Prostate gland (tissue), 2 donors: Measurements from ENCODE around the gene ATP6V1F. TPM values are rescaled to one million over a fixed set of nuclear protein-coding genes. Genes with fewer than 3 reads are reported as not detected.

Source experiments
- DNase-seq: peaks from one replicate; pipeline ENCODE4 v3.0.0-alpha.2; 2019; ENCODE audit warnings: low spot score
- H3K27ac ChIP-seq, 2 donors: fragments of 200-600 bp; sonication (generic); 2 replicates each; pipeline ENCODE4 v1.5.1; 2017 to 2019
- H3K27me3 ChIP-seq: fragments of 200-600 bp; sonication (generic); replicated peaks from 2 replicates; pipeline ENCODE4 v1.5.1; 2019; ENCODE audit not compliant: insufficient read depth
- H3K36me3 ChIP-seq, 2 donors: fragments of 200-600 bp; sonication (generic); 1 replicate in 1 of 2; 2 replicates in 1 of 2; pipeline versions ENCODE4 v1.5.1 to v1.8.1; 2017 to 2019
- H3K4me1 ChIP-seq: fragments of 200-600 bp; sonication (generic); replicated peaks from 2 replicates; pipeline ENCODE4 v1.5.1; 2019
- H3K4me3 ChIP-seq, 2 donors: fragments of 200-600 bp; sonication (generic); 2 replicates each; pipeline ENCODE4 v1.5.1; 2017 to 2019
- H3K9me3 ChIP-seq: fragments of 200-600 bp; sonication (generic); 2 replicates; pipeline ENCODE4 v1.5.1; 2017
- POLR2A ChIP-seq: fragments of 450-650 bp; IDR thresholded peaks from one replicate; pipeline ENCODE4 v1.6.1; 2016; ENCODE audit warnings: antibody characterized with exemption, mild to moderate bottlenecking
- POLR2AphosphoS5 ChIP-seq: sonication (generic); formaldehyde crosslinking; IDR thresholded peaks from one replicate; pipeline ENCODE4 v1.6.1; 2017; ENCODE audit warnings: antibody characterized with exemption
- WGBS: methylation state at CpG from one replicate; pipeline ENCODE4 v1.1.5; 2018; 5-methylcytosine and 5-hydroxymethylcytosine counted together
- intact Hi-C: fragments of 100-400 bp; cut with DNase I; formaldehyde crosslinking; loops from one replicate; pipeline ENCODE4 v1.14.2; 2022
- total RNA-seq, 2 donors: library from RNA; depleted of rRNA; stranded (reverse); fragments of >200 nt; gene quantifications; one replicate each; pipeline ENCODE4 v1.1.0, GENCODE V29; 2016
- TF ChIP-seq, protein P1 (sequence below), 4 experiments: fragments of 200-600 bp in 2 of 4; fragments of 450-650 bp in 2 of 4; sonication (generic) in 2 of 4; IDR thresholded peaks; 1 replicate in 3 of 4; 2 replicates in 1 of 4; pipeline ENCODE4 v1.5.1; 2016 to 2019; ENCODE audit warnings: antibody characterized with exemption in 4 of 4, mild to moderate bottlenecking in 2 of 4, moderate library complexity in 2 of 4

The ATP6V1F gene
- total RNA-seq, 2 donors from 2014 or later: 116 to 118 TPM

DNA sequence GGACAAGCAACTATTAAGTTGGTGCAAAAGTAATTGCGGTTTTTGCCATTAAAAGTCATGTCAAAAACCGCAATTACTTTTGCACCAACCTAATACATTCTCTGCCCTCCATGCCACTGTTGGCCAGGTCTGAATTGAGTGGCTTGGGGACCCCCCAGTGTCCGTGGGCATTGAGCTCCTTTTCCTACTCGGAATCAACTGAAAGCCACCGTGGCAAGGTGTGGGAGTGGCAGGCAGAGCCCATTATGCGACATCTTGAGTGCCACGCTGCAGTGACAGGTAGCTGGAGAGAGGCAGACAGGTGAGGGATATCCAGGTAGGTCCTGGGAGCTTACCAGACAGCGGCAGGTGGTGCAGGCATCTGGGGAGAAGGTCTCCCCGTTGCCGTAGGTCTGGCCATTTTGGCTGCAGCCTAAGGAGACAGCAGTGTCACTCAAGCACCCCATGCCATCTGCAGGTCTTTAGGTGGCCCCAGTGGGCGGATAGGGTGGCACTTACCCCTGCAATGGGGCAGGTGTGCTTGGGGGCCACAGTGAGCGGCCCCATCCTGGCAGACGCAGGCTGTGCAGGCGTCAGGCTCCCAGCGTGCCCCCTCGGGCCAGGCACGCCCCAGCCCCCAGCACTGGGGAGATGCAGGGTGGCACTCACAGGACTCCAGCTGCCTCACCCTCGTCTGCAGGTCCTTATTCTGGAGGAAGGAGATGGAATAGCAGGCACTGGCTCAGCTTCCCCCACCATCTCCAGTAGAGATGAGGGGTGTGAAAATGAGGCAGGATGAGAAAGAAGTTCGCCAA lies 44.3 kb downstream of the ATP6V1F start:
- no peak for DNase-seq
- Histone ChIP-seq H3K9me3 (no peaks in the 10 kb centered on the region), H3K4me3 (no peak overlapping the region), H3K27ac (no peak overlapping the region), H3K4me1 (no peaks in the 10 kb centered on the region), H3K27me3 (peaks cover 3% of the 10 kb centered on the region), H3K36me3 (no peaks in the 10 kb centered on the region)
- 87% methylated on average over 19 of the region's 19 CpGs for WGBS
- intact Hi-C loops: no loop called here
- TF ChIP-seq POLR2A (no peak), POLR2AphosphoS5 (no peak)
- TF ChIP-seq, protein P1, sequence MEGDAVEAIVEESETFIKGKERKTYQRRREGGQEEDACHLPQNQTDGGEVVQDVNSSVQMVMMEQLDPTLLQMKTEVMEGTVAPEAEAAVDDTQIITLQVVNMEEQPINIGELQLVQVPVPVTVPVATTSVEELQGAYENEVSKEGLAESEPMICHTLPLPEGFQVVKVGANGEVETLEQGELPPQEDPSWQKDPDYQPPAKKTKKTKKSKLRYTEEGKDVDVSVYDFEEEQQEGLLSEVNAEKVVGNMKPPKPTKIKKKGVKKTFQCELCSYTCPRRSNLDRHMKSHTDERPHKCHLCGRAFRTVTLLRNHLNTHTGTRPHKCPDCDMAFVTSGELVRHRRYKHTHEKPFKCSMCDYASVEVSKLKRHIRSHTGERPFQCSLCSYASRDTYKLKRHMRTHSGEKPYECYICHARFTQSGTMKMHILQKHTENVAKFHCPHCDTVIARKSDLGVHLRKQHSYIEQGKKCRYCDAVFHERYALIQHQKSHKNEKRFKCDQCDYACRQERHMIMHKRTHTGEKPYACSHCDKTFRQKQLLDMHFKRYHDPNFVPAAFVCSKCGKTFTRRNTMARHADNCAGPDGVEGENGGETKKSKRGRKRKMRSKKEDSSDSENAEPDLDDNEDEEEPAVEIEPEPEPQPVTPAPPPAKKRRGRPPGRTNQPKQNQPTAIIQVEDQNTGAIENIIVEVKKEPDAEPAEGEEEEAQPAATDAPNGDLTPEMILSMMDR (IDR thresholded peaks at IDR 0.05): no peak

DNA sequence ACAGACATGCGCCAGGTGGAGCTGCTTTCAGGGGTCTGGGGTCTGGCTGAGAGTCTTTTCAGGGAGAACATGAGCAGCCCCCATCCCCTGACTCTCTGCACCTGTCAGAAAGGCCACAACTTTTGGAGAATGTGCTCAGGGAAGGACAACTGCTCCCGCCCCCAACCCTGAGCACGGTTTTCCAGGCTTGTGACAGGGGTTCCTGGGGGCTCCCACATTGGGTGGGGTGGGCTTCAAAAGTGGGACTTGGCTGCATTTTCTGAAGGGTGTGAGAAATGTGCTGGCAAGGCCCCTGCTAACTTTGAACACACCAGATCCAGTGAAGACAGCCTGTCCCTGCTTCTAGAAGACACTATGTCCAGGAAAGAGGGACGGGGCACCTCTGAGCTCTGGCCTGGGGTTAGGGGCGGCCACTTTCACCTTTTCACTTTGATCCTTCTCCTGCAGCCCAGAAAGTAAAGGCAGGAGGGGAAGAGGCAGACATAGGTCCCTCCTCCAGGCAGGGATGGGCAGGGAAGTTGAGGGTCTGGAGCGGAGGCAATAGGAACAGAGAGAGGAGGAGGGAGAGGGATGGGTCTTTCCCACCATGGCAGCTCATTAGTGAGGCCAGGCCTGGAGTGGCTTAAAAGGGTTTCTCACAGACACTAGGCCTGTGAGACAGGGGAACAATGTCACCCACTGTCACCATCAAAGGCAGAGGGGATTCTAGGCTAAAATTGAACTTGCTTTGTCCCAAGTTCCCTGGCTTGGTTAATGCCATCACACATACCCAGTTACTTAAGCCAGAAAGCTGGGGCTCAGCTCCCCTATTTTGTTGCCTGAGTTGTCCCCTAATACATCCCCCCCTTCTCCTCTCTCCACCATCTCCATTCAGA lies 46.3 kb downstream of the ATP6V1F start:
- DNase-seq: no peak
- Histone ChIP-seq H3K4me3 (no peak overlapping the region), H3K27me3 (peaks cover 3% of the 10 kb centered on the region), H3K27ac (no peak overlapping the region), H3K36me3 (no peaks in the 10 kb centered on the region), H3K4me1 (no peaks in the 10 kb centered on the region), H3K9me3 (no peaks in the 10 kb centered on the region)
- WGBS: 88% methylated on average over 6 of the region's 6 CpGs
- intact Hi-C loops: no loop called here
- no peak for TF ChIP-seq POLR2AphosphoS5
- TF ChIP-seq POLR2A: no peak
- TF ChIP-seq, protein P1 (IDR thresholded peaks at IDR 0.05): no peak

DNA sequence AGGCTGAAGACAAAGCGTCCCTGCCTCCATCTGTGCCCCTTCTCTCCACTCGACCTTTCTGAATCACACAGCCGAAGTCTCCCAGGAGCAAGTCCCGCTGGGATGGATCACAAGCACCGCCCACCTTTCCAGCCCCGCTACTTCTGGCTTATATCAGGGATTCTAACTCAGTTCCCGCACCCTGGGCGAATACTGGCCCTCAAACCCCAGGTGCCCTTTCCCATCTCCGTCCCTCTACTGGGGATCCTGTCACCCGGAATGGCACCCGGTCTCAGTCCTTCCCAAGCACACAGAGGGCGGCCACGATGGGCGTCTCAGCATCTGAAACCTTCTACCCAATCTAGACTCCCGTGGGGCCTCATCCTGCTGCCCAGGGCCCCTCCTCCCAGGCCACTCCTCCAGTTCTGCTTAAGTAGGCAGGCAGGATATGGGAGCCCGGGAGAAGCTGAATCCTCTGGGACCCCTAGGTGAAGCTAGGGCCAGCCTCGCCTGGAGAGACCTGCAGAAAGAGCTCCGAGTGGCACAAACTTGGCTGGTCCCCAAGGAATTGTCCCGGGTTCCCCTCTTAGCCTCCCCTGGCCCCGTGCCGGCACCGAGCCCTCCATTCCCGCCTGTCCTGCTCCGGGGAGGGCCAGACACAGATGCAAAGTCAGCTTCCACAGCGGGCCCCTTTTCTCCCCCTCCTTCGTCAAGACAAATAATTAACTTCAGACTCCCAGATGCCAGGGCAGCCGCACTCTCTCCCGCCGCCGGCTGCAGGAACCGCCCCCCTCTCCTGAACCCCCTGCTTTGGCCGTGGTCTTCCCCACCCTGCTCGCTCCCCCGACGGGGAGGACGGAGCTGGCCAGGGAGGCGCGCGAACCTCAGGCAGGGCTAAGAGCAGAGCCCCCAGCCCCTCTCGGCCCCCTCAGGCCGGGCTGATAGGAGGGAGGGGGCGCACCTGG lies 47.2 kb downstream of the ATP6V1F start:
- H3K4me1 ChIP-seq: no peaks in the 10 kb centered on the region
- H3K36me3 ChIP-seq: no peaks in the 10 kb centered on the region
- H3K4me3 ChIP-seq: peak overlapping the region; percentile 12 to 18
- 14% methylated on average over 41 of the region's 42 CpGs for WGBS
- intact Hi-C loops: no loop called here
- H3K27me3 ChIP-seq: peaks cover 7% of the 10 kb centered on the region
- DNase-seq: no peak
- TF ChIP-seq POLR2AphosphoS5 (no peak), POLR2A (no peak)
- TF ChIP-seq, protein P1 (IDR thresholded peaks at IDR 0.05): no peak
- H3K27ac ChIP-seq: no peak overlapping the region
- no peaks in the 10 kb centered on the region for H3K9me3 ChIP-seq

DNA sequence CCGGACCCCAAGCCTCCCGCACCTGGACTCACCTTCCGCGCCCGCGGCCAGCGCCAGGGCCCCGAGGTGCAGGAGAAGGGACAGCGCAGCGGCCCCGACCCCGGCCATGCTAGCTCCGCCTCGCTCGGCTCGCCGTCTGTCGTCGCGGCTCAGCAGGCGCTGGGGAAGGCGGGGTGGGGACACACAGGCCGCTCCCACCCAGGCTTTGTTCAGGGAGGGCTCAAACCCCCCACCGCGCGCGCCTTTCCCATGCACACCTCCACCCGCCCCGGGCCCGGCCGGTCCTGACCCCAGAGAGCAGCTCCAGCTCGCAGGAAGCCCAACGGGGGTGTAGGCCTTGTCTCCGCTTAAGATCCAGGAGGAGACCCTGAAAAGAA lies 47.9 kb downstream of the ATP6V1F start, which contains the start of gene KCP:
KCP (minus strand) TSS at position 141 of the 377 bp plus-strand sequence; CDS start at position 108, 33 bp downstream.
- Histone ChIP-seq H3K9me3 (no peaks in the 10 kb centered on the region), H3K27me3 (peaks cover 7% of the 10 kb centered on the region), H3K27ac (no peak within 1 kb of the TSS), H3K4me3 (peak within 1 kb of the TSS; percentile 12 to 18), H3K4me1 (no peaks in the 10 kb centered on the region), H3K36me3 (no peaks in the 10 kb centered on the region)
- TF ChIP-seq, protein P1 (IDR thresholded peaks at IDR 0.05): no peak
- TF ChIP-seq POLR2A (no peak), POLR2AphosphoS5 (no peak)
- 59% methylated on average over 7 of the region's 34 CpGs for WGBS
- no peak for DNase-seq
- intact Hi-C loops: no loop called here
